Stimulated activated CD8-positive, alpha-beta memory T cell treated with anti-CD3 and anti-CD28 coated beads, Interleukin-15, amount 100 ng/mL, for 4 hours (primary cell): ENCODE data around the gene KCNMB4.

Experiments used
- DNase-seq, 2 donors: peaks; one replicate each; pipeline ENCODE4 v3.0.0-alpha.2; 2020; ENCODE audit warnings: low read depth in 2 of 2

Gene KCNMB4

GRCh38 chr12:70443062-70443673, 77.1 kb downstream of the KCNMB4 start:
- no peak for DNase-seq

- no peak for DNase-seq
These were observed 78.8 kb downstream of the KCNMB4 start for GRCh38 chr12:70444903-70445302.

GRCh38 chr12:70448371-70448770, 82.3 kb downstream of the KCNMB4 start:
- DNase-seq = no peak

GRCh38 chr12:70449074-70449752, 83.1 kb downstream of the KCNMB4 start:
- DNase-seq = no peak

GRCh38 chr12:70449753-70450341, 83.8 kb downstream of the KCNMB4 start:
- no peak for DNase-seq

- no peak for DNase-seq
These were observed 85.4 kb downstream of the KCNMB4 start for GRCh38 chr12:70451528-70451927.

- no peak for DNase-seq
These were observed 90.9 kb downstream of the KCNMB4 start for GRCh38 chr12:70456953-70457352.

- no peak for DNase-seq
These were observed 93.7 kb downstream of the KCNMB4 start for GRCh38 chr12:70459786-70460185.

- no peak for DNase-seq
These were observed 97.9 kb downstream of the KCNMB4 start for GRCh38 chr12:70463997-70464396.

GRCh38 chr12:70466753-70467152, 100.7 kb downstream of the KCNMB4 start:
- DNase-seq = no peak

- DNase-seq = no peak
These were observed 101.4 kb downstream of the KCNMB4 start for GRCh38 chr12:70467476-70467875.

- DNase-seq = no peak
These were observed 102.0 kb downstream of the KCNMB4 start for GRCh38 chr12:70467918-70468733.

- no peak for DNase-seq
These were observed 102.7 kb downstream of the KCNMB4 start for GRCh38 chr12:70468741-70469140.

- no peak for DNase-seq
These were observed 103.2 kb downstream of the KCNMB4 start for GRCh38 chr12:70469221-70469820.

- DNase-seq = no peak
These were observed 116.7 kb downstream of the KCNMB4 start for GRCh38 chr12:70482764-70483163.
